Uterus (tissue), 4 donors: ENCODE results near the gene PITPNB. TPM values are rescaled to one million over a fixed set of nuclear protein-coding genes. Genes with fewer than 3 reads are reported as not detected.

ENCODE experiments used
- DNase-seq, 2 donors: peaks; one replicate each; pipeline ENCODE4 v3.0.0-alpha.2; 2019 to 2020
- H3K27ac ChIP-seq, 2 donors: fragments of 200-600 bp; sonication (generic); 1 replicate in 1 of 2; 2 replicates in 1 of 2; pipeline ENCODE4 v1.5.1; 2016 to 2018
- H3K27me3 ChIP-seq, 2 donors: fragments of 200-600 bp; sonication (generic); one replicate each; pipeline ENCODE4 v1.5.1; 2018 to 2019; ENCODE audit warnings: control low read depth in 1 of 2
- H3K36me3 ChIP-seq, 2 donors: fragments of 200-600 bp; sonication (generic); one replicate each; pipeline ENCODE4 v1.5.1; 2019; ENCODE audit warnings: control low read depth in 1 of 2
- H3K4me1 ChIP-seq, 2 donors: fragments of 200-600 bp; sonication (generic); one replicate each; pipeline ENCODE4 v1.5.1; 2018 to 2019; ENCODE audit warnings: control low read depth in 1 of 2
- H3K4me3 ChIP-seq, 2 donors: fragments of 200-600 bp; sonication (generic); 1 replicate in 1 of 2; 2 replicates in 1 of 2; pipeline ENCODE4 v1.5.1; 2018 to 2019; ENCODE audit warnings: mild to moderate bottlenecking in 1 of 2
- H3K9me3 ChIP-seq, 2 donors: fragments of 200-600 bp; sonication (generic); one replicate each; pipeline ENCODE4 v1.5.1; 2019; ENCODE audit warnings: control low read depth in 1 of 2
- POLR2A ChIP-seq, 2 donors: fragments of 450-650 bp; IDR thresholded peaks; one replicate each; pipeline ENCODE4 v1.6.1; 2016; ENCODE audit warnings: antibody characterized with exemption in 2 of 2, mild to moderate bottlenecking in 1 of 2, moderate library complexity in 1 of 2
- intact Hi-C: fragments of 100-400 bp; cut with DNase I; formaldehyde crosslinking; loops from one replicate; pipeline ENCODE4 v1.15.1; 2023; ENCODE audit warnings: low total_unique reads
- total RNA-seq, 4 donors: library from RNA; depleted of rRNA in 3 of 4; stranded (reverse); fragments of >200 nt in 3 of 4; gene quantifications; one replicate each; pipeline versions ENCODE4 v1.1.0 to v1.2.4, GENCODE V29; 2014 to 2023
- TF ChIP-seq, protein P1 (sequence below), 4 experiments: fragments of 200-600 bp in 2 of 4; fragments of 450-650 bp in 2 of 4; sonication (generic) in 2 of 4; IDR thresholded peaks; one replicate each; pipeline ENCODE4 v1.5.1; 2016 to 2019; ENCODE audit warnings: antibody characterized with exemption in 4 of 4, mild to moderate bottlenecking in 2 of 4, moderate library complexity in 1 of 4
- donor health status: DM: yes; HTN: yes; CAD: no.

PITPNB gene
- total RNA-seq, 4 donors from 2014 or later = 47.9 to 99.2 (median 62.5) TPM

DNA sequence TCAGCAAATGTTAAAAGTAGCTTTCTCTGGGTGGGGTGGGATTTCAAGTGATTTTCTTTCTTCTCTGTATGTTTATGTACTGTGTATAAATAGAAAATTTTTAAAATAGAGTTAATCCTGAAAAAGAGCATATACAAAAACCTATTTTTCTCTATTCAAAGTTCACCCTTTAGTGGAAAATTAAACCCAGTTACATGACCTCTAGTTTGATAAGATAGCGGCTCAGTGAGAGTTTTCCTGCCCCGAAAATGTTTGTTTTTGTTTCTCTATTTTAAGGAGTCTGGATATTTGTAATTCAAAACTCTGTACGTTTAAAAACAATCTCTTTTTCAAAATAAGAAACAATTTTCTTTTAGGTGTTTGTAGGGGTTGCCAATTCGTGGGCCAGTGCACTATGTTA is 42.1 kb upstream of the PITPNB start:
- Histone ChIP-seq H3K27ac (no peak overlapping the region), H3K9me3 (no peaks in the 10 kb centered on the region), H3K4me1 (no peaks in the 10 kb centered on the region), H3K4me3 (no peak overlapping the region), H3K36me3 (no peaks in the 10 kb centered on the region), H3K27me3 (no peaks in the 10 kb centered on the region)
- no peak for DNase-seq
- TF ChIP-seq, protein P1, sequence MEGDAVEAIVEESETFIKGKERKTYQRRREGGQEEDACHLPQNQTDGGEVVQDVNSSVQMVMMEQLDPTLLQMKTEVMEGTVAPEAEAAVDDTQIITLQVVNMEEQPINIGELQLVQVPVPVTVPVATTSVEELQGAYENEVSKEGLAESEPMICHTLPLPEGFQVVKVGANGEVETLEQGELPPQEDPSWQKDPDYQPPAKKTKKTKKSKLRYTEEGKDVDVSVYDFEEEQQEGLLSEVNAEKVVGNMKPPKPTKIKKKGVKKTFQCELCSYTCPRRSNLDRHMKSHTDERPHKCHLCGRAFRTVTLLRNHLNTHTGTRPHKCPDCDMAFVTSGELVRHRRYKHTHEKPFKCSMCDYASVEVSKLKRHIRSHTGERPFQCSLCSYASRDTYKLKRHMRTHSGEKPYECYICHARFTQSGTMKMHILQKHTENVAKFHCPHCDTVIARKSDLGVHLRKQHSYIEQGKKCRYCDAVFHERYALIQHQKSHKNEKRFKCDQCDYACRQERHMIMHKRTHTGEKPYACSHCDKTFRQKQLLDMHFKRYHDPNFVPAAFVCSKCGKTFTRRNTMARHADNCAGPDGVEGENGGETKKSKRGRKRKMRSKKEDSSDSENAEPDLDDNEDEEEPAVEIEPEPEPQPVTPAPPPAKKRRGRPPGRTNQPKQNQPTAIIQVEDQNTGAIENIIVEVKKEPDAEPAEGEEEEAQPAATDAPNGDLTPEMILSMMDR (IDR thresholded peaks at IDR 0.05) = no peak
- TF ChIP-seq POLR2A (IDR thresholded peaks at IDR 0.05) = no peak
- intact Hi-C loops = no loop called here

DNA sequence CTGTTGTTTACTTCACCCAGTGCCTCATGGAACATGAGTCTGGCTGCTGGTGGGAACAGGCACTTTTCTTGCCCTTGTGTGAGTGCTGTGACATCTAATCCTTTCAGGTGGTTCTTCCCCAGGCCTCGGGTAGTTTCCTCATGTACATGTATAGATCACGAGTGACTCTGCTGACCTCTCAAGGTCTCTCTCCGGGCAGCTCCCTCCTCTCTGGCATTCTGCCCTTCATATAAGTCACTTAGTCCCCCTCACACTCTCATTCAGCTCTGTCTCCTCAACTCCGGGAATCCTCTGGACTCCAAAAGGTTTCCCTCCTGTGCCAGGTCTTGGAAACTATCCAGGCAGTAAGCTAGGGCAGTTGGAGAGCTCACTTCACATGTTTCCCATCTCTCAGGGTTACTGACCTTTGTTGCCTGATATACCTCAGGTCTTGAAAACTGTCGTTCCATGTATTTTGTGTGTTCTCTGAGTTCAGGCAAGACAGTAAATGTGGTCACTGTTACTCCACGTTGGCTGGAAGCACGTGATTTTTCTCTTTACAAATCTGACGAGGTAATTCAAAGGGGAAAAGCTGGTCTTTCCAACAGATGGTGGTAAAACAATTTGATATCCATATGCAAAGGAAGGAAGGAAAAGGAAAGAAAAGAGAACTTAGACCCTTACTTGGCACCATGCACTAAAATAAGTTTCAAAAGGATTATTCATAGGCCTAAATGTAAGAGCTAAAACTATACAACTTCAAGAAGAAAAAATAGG is 40.5 kb upstream of the PITPNB start:
- Histone ChIP-seq H3K4me1 (no peaks in the 10 kb centered on the region), H3K9me3 (no peaks in the 10 kb centered on the region), H3K36me3 (no peaks in the 10 kb centered on the region), H3K27ac (no peak overlapping the region), H3K4me3 (no peak overlapping the region), H3K27me3 (no peaks in the 10 kb centered on the region)
- TF ChIP-seq, protein P1 (IDR thresholded peaks at IDR 0.05) = no peak
- no peak for TF ChIP-seq POLR2A (IDR thresholded peaks at IDR 0.05)
- intact Hi-C loops = no loop called here
- DNase-seq = no peak

DNA sequence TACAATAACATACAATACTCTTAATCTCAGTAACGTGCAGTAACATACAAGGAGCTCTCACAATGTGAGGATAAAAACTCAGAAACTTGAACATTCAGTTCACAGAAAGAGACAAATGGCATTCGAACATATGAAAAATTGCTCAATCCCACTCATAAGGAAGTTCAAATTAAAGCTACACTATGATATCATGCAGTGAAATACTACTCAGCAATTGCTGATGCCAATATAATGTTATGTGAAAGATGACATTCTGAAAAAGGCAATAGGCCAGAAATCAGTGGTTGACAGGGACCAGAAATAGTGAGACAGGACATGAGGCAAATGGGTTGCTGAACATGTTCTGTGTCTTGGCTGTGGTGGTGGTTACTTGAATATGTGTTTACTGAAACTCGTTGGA is 33.7 kb upstream of the PITPNB start:
- TF ChIP-seq POLR2A (IDR thresholded peaks at IDR 0.05) = no peak
- TF ChIP-seq, protein P1 (IDR thresholded peaks at IDR 0.05) = no peak
- Histone ChIP-seq H3K27ac (no peak overlapping the region), H3K27me3 (no peaks in the 10 kb centered on the region), H3K9me3 (no peaks in the 10 kb centered on the region), H3K4me1 (no peaks in the 10 kb centered on the region), H3K4me3 (no peak overlapping the region), H3K36me3 (no peaks in the 10 kb centered on the region)
- intact Hi-C loops = loop anchor here (2.0 kb wide), 1 partner anchor 50 kb away; no protein-coding TSS in a partner anchor
- no peak for DNase-seq

DNA sequence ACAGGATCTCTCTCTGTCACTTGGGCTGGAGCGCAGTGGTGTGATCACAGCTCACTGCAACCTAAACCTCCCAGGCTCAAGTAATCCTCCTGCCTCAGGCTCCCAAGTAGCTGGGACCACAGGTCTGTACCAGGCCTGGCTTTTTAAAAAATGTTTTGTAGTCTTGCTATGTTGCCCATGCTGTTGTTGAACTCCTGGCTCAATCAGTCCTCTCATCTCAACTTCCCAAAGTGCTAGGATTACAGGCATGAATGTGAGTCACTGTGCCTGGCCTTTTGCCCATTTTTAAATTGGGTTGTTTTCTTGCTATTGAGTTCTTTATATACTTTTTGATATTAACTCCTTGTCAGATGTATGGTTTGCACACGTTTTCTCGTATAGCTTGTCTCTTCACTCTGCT is 33.0 kb upstream of the PITPNB start:
- DNase-seq = no peak
- H3K27me3 ChIP-seq = no peaks in the 10 kb centered on the region
- intact Hi-C loops = loop anchor here (2.0 kb wide), 1 partner anchor 51 kb away; no protein-coding TSS in a partner anchor
- no peaks in the 10 kb centered on the region for H3K9me3 ChIP-seq
- no peak for TF ChIP-seq POLR2A (IDR thresholded peaks at IDR 0.05)
- TF ChIP-seq, protein P1 (IDR thresholded peaks at IDR 0.05) = no peak
- no peak overlapping the region for H3K27ac ChIP-seq
- H3K36me3 ChIP-seq = no peaks in the 10 kb centered on the region
- H3K4me1 ChIP-seq = no peaks in the 10 kb centered on the region
- no peak overlapping the region for H3K4me3 ChIP-seq

DNA sequence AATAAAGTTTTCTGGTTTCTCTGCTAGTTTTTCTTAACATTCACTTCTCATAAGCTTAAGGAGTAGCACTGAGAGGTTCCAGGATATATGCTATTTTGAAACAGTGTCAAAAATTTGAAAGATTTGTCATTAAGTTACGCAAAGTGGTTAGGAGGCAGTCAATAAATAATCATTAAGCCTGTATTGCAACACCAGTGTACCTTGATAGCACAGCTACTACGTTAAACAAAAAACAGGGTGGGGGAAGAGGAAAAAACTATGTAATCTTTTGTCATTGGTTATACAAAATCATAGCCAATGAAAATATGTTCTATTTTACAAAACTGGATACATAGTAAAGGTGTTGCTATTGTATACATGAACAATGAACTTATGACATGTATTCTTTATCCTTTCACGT is 30.4 kb upstream of the PITPNB start:
- no peak for DNase-seq
- no peaks in the 10 kb centered on the region for H3K36me3 ChIP-seq
- TF ChIP-seq, protein P1 (IDR thresholded peaks at IDR 0.05) = no peak
- TF ChIP-seq POLR2A (IDR thresholded peaks at IDR 0.05) = no peak
- no peak overlapping the region for H3K4me3 ChIP-seq
- no peaks in the 10 kb centered on the region for H3K27me3 ChIP-seq
- no peaks in the 10 kb centered on the region for H3K9me3 ChIP-seq
- intact Hi-C loops = no loop called here
- H3K4me1 ChIP-seq = no peaks in the 10 kb centered on the region
- H3K27ac ChIP-seq = no peak overlapping the region
